ENCODE results near the gene RNF151.
"Not testable (repeated sequence)": the region's sequence is repeated elsewhere in the genome, so short reads cannot be mapped to it uniquely, and the experiment has no call there.

The RNF151 gene, protein sequence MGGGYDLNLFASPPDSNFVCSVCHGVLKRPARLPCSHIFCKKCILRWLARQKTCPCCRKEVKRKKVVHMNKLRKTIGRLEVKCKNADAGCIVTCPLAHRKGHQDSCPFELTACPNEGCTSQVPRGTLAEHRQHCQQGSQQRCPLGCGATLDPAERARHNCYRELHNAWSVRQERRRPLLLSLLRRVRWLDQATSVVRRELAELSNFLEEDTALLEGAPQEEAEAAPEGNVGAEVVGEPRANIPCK

DNA sequence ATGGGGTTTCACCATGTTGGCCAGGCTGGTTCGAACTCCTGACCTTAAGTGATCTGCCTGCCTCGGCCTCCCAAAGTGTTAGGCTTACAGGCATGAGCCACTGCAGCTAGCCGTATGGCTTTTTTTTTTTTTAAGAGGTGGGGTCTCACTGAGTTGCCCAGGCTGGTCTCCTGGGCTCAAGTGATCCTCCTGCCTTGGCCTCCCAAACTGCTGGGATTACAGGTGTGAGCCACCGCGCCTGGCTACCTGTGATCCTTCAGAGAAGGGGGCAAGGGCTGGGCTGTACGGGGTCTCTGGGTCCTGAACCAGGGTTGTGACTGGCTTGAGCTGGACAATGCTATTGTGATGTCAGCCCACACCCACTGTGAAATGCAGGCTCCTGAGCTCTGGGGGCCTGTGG, at the start of gene RNF151:
Gene RNF151, plus strand, starts transcription at position 397 of the 400 bp plus-strand sequence. CDS start 26 bp downstream, outside the sequence.
- ATAC-seq (replicated peaks): no peak
- peak within 1 kb of the TSS; percentile 96 for H3K4me3 Mint-ChIP-seq
- no peak for DNase-seq
- peak within 1 kb of the TSS; percentile 99 for H3K27ac Mint-ChIP-seq
- H3K27me3 Mint-ChIP-seq: no peaks in the 10 kb centered on the region
- H3K36me3 Mint-ChIP-seq: peaks cover 38 to 53% of the 10 kb centered on the region in 2 donors
- H3K9me3 Mint-ChIP-seq: no peaks in the 10 kb centered on the region
- H3K4me1 Mint-ChIP-seq: peaks cover 32 to 61% of the 10 kb centered on the region in 2 donors

DNA sequence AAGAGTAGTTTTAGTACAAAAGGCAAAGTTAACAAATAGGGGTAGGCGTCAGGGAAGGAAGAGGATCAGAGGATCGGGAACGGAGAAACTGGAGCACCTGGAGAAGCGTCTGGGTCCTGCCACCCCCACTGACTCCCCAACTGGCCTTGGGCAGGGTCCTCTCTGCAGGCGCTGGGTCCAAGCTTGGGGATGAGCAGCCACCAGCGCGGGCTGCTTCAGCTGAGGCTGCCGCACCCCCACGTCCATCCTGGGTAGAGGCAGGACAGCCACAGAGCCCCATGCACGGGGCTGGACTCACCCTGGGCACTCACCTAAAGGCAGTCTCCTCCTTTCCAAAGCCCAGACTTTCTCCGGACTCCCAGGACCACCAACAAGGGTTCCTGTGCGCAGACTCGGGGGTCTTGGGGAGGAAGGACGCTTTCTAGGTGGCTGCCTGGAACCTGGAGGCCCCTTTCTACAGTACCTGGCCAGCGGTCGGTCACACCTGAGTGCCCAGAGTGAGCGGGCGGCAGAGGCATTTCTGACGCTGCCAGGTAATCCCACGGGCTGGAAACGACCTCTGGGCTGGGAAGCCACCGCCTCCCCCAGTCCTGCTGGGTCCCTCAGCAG, 49.5 kb upstream of the RNF151 start:
- H3K4me3 Mint-ChIP-seq: no peak overlapping the region
- DNase-seq (no peak), ATAC-seq (replicated peaks) (no peak)
- no peak overlapping the region for H3K27ac Mint-ChIP-seq
- H3K4me1 Mint-ChIP-seq: peaks cover 4 to 16% of the 10 kb centered on the region in 2 donors
- H3K36me3 Mint-ChIP-seq: no peaks in the 10 kb centered on the region
- H3K9me3 Mint-ChIP-seq: no peaks in the 10 kb centered on the region
- H3K27me3 Mint-ChIP-seq: peaks cover 65 to 88% of the 10 kb centered on the region in 2 donors

DNA sequence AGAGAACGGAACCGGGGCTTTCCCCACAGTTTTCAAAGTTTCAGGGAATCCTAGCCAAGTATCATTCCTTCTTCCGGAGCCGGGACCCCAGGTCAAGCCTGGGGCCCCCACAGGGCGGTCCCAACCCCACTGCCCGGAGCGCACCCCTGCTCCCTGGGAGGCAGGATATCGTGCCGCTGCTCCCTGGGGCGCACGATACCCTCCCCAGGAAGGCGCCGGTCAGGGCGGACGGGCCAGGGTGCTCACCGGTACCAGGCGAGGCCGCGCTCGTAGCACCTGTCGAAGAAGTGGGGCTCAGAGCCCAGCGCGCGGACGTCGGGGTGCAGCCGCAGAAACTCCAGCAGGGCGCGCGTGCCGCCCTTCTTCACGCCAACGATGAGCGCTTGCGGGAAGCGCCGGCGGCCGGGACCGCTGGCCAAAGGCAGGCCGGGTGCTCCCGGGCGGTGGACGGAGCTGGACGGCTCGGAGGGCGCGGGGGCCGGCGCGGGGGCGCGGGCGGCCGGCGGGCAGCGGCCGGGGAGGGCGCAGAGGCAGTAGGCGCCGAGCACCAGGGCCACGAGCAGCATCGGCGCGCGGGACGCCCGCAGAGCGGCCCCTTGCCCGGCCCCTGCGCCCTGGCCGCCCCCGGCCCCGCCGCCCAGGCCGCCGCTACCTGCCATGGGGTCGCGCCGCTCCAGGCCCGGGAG, 48.8 kb upstream of the RNF151 start:
- Mint-ChIP-seq H3K9me3 (peaks cover 0 to 2% of the 10 kb centered on the region in 2 donors), H3K36me3 (no peaks in the 10 kb centered on the region), H3K4me3 (no peak overlapping the region), H3K27me3 (peaks cover 65 to 88% of the 10 kb centered on the region in 2 donors), H3K4me1 (peaks cover 4 to 16% of the 10 kb centered on the region in 2 donors), H3K27ac (no peak overlapping the region)
- DNase-seq (no peak), ATAC-seq (replicated peaks) (no peak)

DNA sequence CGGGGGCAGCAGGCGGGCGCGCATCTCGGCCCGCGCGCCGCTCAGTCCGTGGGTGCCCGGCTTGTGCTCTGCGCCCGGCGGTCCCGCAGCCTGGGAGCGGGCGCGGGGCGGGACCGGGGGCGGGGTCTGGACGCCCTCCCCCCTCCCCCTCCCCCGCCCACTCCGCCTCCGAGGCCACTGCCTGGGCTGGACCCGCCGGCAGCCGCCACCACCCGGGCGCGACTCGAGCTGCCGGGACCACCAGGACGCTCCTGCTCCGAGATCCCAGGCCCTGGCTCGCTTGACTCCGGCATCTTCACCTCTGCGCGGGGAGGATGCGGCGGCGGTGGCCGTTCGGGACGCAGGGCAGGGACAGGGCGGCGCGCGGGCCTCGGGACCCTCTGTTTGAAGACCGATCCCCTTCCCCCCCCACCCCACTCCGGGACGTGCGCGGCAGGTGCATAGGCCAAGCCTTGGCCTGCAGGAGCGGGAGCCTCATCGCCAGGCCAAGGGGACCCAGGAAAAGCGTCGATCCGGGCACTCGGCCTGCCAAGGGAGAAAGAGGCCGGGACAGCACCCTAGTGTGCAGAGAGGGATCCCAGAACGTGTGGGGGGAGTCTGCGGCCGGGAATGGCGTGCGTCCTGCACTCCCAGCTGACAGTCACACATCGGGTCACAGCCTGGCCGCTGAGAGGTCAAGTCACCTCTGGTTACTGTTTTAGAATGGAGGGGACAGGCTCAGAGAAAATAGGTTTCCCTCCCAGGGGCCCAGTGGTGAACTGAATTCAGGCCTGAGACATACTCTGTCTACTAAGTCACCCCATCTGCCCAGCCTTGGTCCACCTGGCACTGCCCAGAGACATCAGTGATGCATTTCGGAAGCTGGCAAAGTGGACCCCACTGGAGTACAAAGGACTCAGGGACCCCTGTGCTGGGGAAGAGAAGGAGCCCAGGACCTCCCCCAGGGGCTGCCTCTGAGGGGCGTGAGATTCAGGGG, 48.0 kb upstream of the RNF151 start, which contains the start of gene HS3ST6:
Gene HS3ST6, minus strand, starts transcription at position 65 of the 976 bp plus-strand sequence. CDS start 92 bp downstream, outside the sequence.
- DNase-seq (no peak), ATAC-seq (replicated peaks) (no peak)
- no peaks in the 10 kb centered on the region for H3K36me3 Mint-ChIP-seq
- peaks cover 4 to 19% of the 10 kb centered on the region in 2 donors for H3K4me1 Mint-ChIP-seq
- H3K27me3 Mint-ChIP-seq: peaks cover 71 to 90% of the 10 kb centered on the region in 2 donors
- no peak within 1 kb of the TSS for H3K4me3 Mint-ChIP-seq
- peaks cover 0 to 2% of the 10 kb centered on the region in 2 donors for H3K9me3 Mint-ChIP-seq
- no peak within 1 kb of the TSS for H3K27ac Mint-ChIP-seq

DNA sequence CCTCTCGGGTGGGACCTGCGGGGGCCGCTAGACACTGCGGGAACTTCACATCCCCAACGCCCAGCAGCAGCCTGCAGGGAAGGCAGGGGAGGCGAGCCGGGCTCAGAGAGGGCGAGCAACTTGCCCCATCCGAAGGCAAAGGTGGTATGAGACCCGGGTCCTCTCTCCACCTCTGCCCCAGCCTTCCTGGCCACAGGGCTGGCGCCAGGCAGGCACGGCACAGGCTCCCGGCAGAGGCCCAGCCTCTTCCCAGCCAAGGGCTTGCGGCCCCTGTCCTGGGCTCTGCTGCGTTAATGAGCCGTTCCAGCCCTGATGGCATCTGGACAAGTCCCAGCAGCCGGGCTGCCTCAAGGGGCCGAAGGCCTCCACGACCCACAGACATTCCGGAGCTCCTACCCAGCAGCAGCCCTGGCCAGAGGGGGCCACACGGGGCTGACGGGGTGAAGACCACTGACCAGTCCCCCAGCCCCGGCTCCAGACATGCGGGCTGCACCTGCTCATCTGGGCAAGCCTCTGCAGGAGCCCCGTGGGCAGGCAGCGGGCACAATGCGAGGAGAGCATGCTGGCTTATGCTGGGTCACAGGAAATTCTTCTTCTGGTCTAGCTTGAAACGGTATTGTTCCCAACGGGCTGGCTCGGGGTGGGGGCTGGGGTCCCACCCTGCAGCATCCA, 47.2 kb upstream of the RNF151 start:
- H3K36me3 Mint-ChIP-seq: no peaks in the 10 kb centered on the region
- H3K4me3 Mint-ChIP-seq: no peak overlapping the region
- ATAC-seq (replicated peaks): no peak
- peaks cover 72 to 94% of the 10 kb centered on the region in 2 donors for H3K27me3 Mint-ChIP-seq
- H3K27ac Mint-ChIP-seq: no peak overlapping the region
- DNase-seq: no peak
- peaks cover 3 to 23% of the 10 kb centered on the region in 2 donors for H3K4me1 Mint-ChIP-seq
- peaks cover 0 to 2% of the 10 kb centered on the region in 2 donors for H3K9me3 Mint-ChIP-seq

DNA sequence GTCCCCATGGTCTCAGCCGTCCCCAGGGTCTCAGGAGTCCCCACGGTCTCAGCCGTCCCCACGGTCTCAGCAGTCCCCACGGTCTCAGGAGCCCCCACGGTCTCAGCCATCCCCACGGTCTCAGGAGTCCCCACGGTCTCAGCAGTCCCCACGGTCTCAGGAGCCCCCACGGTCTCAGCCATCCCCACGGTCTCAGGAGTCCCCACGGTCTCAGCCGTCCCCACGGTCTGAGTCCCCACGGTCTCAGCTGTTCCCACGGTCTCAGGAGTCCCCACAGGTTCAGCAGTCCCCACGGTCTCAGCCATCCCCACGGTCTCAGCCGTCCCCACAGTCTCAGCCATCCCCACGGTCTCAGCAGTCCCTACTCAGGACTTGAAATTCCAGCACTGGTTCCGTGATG, 46.5 kb upstream of the RNF151 start:
- not testable (repeated sequence) for H3K4me3 Mint-ChIP-seq; ATAC-seq (replicated peaks); H3K27ac Mint-ChIP-seq; DNase-seq; H3K36me3 Mint-ChIP-seq; H3K9me3 Mint-ChIP-seq
- Mint-ChIP-seq H3K4me1 (peaks cover 3 to 20% of the 10 kb centered on the region in 2 donors), H3K27me3 (peaks cover 74 to 94% of the 10 kb centered on the region in 2 donors)

DNA sequence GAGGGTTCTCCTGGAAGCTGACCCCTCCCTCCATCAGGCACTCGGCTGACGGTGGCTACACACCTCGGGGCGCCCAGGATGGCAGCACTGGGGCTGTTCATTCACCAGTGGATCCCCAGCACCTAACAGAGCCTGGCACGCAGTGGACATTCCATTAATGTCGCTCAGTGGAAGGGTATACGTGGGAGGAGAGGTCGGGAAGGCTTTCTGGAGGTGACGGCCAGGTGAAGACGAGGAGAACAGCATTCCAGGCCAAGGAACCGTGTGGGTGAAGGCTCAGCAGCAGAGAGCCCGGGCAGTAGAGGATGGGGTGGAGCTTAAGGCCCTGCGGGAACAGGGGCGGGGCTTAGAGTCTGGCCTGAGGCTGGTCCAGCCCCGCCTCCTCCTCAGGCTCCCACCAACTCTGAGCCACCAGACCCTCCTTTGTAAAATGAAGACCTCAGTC, 45.9 kb upstream of the RNF151 start:
- H3K27me3 Mint-ChIP-seq: peaks cover 73 to 94% of the 10 kb centered on the region in 2 donors
- peaks cover 0 to 2% of the 10 kb centered on the region in 2 donors for H3K9me3 Mint-ChIP-seq
- ATAC-seq (replicated peaks): peak; percentile 70 to 71
- no peak for DNase-seq
- H3K4me3 Mint-ChIP-seq: no peak overlapping the region
- H3K4me1 Mint-ChIP-seq: peaks cover 3 to 17% of the 10 kb centered on the region in 2 donors
- H3K36me3 Mint-ChIP-seq: no peaks in the 10 kb centered on the region
- no peak overlapping the region for H3K27ac Mint-ChIP-seq

DNA sequence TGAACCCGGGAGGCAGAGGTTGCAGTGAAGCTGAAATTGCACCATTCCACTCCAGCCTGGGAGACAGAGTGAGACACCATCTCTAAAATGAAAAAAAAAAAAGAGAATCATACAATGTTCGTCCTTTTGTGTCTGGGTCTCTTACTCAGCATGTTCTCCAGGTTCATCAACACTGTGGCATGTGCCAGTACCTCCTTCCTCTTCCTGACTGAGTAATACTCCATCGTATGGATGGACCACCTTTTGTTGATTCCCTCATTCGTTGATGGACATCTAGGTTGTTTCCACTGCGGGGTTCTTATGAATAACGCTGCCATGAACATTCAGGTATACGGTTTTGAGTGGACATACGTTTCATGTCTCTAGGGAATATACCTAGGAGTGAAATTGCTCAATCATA, 44.3 kb upstream of the RNF151 start:
- no peak for DNase-seq
- H3K9me3 Mint-ChIP-seq: peaks cover 0 to 2% of the 10 kb centered on the region in 2 donors
- H3K36me3 Mint-ChIP-seq: no peaks in the 10 kb centered on the region
- H3K27me3 Mint-ChIP-seq: peaks cover 59 to 82% of the 10 kb centered on the region in 2 donors
- no peak overlapping the region for H3K4me3 Mint-ChIP-seq
- no peak for ATAC-seq (replicated peaks)
- H3K27ac Mint-ChIP-seq: no peak overlapping the region
- H3K4me1 Mint-ChIP-seq: peaks cover 3 to 17% of the 10 kb centered on the region in 2 donors

DNA sequence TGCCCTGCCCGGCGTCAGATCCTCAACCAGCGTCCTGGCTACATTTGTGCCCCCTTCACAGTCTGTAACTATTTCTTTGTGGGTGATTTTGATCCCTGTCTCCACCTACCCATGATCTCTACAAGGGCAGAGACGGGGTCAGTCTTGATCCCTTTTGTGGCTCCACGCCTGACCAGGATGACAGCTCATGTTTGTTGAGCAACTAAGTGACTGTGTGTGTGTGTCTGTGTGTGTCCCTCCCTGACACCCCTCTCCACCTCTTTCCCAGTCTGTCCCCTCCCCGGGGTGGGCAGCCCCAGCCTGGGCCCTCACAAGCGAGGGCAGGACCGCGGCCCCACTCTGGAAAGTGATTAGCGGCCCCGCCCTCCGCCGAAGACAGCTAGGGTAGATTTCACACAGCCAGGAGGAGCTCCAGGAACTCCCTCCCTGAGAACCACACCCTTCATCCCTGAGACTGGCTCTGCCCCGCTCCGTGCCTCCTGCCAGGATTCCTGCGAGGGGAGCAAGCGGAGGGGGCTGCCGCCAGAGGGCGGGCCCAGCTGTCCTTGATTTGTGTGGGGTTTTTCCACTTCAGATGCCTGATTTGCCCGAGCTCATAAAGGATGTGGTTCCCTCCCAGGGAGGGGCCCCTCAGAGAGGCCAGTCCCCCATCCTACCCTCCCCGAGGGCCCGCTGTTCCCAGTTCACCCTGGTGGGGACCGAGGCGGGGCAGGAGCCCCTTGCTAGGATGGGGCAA, 43.2 kb upstream of the RNF151 start:
- H3K4me1 Mint-ChIP-seq: peaks cover 3 to 17% of the 10 kb centered on the region in 2 donors
- ATAC-seq (replicated peaks): no peak
- peaks cover 0 to 2% of the 10 kb centered on the region in 2 donors for H3K9me3 Mint-ChIP-seq
- H3K27ac Mint-ChIP-seq: no peak overlapping the region
- no peaks in the 10 kb centered on the region for H3K36me3 Mint-ChIP-seq
- DNase-seq: no peak
- no peak overlapping the region for H3K4me3 Mint-ChIP-seq
- H3K27me3 Mint-ChIP-seq: peaks cover 59 to 75% of the 10 kb centered on the region in 2 donors

DNA sequence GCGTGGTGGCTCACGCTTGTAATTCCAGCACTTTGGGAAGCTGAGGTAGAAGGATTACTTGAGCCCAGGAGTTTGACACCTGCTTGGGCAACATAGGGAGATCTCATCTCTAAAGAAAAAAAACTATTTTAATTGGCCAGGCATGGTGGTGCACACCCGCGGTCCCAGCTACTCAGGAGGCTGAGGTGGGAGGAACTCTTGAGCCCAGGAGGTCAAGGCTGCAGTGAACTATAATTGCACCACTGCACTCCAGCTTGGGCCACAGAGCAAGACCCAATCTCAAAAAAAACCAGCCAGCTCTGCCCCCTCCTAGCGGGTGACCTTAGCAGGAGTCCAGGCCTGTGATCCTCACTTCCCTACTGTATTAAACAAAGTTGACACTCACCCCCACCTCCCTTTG, 42.6 kb upstream of the RNF151 start:
- no peaks in the 10 kb centered on the region for H3K36me3 Mint-ChIP-seq
- ATAC-seq (replicated peaks): no peak

DNA sequence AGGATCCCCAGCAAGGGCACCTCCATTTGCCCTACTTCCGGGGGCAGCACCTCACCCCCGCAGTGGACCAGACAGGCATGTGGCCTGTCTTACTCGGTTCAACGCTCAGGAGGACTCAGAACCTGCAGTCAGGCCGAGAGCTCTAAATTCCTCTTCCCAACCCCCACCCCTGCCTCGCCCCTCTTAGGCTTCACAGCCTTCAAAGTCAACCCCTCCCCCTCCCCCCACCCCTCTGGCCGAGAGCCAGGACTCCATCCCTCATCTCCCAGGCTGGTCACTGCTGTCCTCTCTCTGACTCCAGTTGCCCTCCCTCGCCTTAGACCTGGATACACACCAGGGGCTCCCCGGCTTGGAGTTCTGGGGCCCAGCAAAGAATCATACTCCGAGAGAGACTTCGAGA, 40.4 kb upstream of the RNF151 start:
- Mint-ChIP-seq H3K27ac (no peak overlapping the region), H3K4me3 (no peak overlapping the region), H3K4me1 (peaks cover 2 to 14% of the 10 kb centered on the region in 2 donors), H3K36me3 (no peaks in the 10 kb centered on the region), H3K9me3 (peaks cover 0 to 2% of the 10 kb centered on the region in 2 donors), H3K27me3 (peaks cover 37 to 47% of the 10 kb centered on the region in 2 donors)
- ATAC-seq (replicated peaks): no peak
- no peak for DNase-seq

More for the DNA sequence above, 42.6 kb upstream of the RNF151 start:
- peaks cover 55 to 69% of the 10 kb centered on the region in 2 donors for H3K27me3 Mint-ChIP-seq
- H3K4me3 Mint-ChIP-seq: no peak overlapping the region
- no peak overlapping the region for H3K27ac Mint-ChIP-seq
- no peak for DNase-seq
- H3K9me3 Mint-ChIP-seq: peaks cover 0 to 2% of the 10 kb centered on the region in 2 donors
- peaks cover 2 to 20% of the 10 kb centered on the region in 2 donors for H3K4me1 Mint-ChIP-seq

DNA sequence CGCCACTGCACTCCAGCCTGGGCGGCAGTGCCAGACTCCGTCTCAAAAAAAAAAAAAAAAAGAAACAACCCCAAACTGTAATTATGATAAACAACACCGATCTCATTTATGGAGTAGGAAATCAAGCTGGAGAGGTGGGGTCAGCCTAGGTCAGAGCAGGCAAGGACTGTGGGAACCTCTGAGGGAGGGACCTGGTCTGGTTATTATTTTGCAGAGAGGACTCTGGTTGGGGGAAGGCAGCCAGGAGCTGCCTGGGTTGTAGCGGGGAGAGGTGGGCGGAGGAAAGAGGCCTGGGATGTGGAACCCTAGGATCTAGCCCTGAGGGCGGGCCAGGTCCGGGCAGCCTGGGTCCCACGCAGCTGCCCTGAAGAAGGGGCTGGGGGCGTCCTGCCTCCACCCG, 37.6 kb upstream of the RNF151 start:
- H3K27me3 Mint-ChIP-seq: peaks cover 15 to 20% of the 10 kb centered on the region in 2 donors
- no peaks in the 10 kb centered on the region for H3K36me3 Mint-ChIP-seq
- H3K27ac Mint-ChIP-seq: peak overlapping the region; percentile 47
- DNase-seq (no peak), ATAC-seq (replicated peaks) (peak; percentile 39 to 41)
- H3K9me3 Mint-ChIP-seq: no peaks in the 10 kb centered on the region
- H3K4me3 Mint-ChIP-seq: peak overlapping the region; percentile 78 to 82
- peaks cover 2 to 5% of the 10 kb centered on the region in 2 donors for H3K4me1 Mint-ChIP-seq

Data from stimulated activated naive B cell treated with anti-CD40 and anti-IgM and Interleukin-4, amounts not matched to agents 10 μg/mL and 1 μg/mL and 100 μg/mL, for 72 hours (primary cell).